HCT116 (cell line): ENCODE results near the gene GOLGA6L2. TPM values are rescaled to one million over a fixed set of nuclear protein-coding genes. Genes with fewer than 3 reads are reported as not detected.

Experiments used
- ATAC-seq: fragments of 200-7000 bp; cut with Tn5 transposase; 2 replicates; pipeline ENCODE4 v1.9.1; 2020; ENCODE audit warnings: mild to moderate bottlenecking, moderate library complexity
- BruUV-seq: library from RNA; stranded (reverse); fragments of 400-500 nt; replicated peaks from 2 replicates; lab custom pipeline; 2021; lab: Mats Ljungman, UMichigan
- CTCF ChIA-PET: fragments of 300-600 bp; sonication (Branson Sonifier 250); formaldehyde crosslinking; loops from one replicate; lab custom pipeline; 2021; ENCODE audit warnings: antibody characterized with exemption; lab: Charles Lee
- POLR2A ChIA-PET: fragments of 300-600, 350-600 bp; sonication (Branson Sonifier 250); formaldehyde crosslinking; loops from one replicate; lab custom pipeline; 2021; ENCODE audit warnings: antibody characterized with exemption; lab: Charles Lee
- RAD21 ChIA-PET, 2 experiments: fragments of 300-600 bp; sonication (Branson Sonifier 250); formaldehyde crosslinking; loops; one replicate each; lab custom pipeline; 2023; ENCODE audit warnings: low total read pairs in 2 of 2; ENCODE audit not compliant: uncharacterized antibody in 2 of 2, unreplicated experiment in 2 of 2, low non-redundant PET in 1 of 2; lab: Charles Lee
- DNase-seq: peaks from one replicate; pipeline ENCODE4 v3.0.0-alpha.2; 2010; ENCODE audit warnings: low read depth, low spot score
- H2AFZ ChIP-seq: fragments of 200-600 bp; shearing (Covaris generic), sonication (generic); 2 replicates; pipeline ENCODE4 v1.6.1; 2017; ENCODE audit warnings: low read depth, mixed run types, mixed read lengths, antibody characterized with exemption, low read length; ENCODE audit not compliant: poor library complexity, severe bottlenecking
- H3K27ac ChIP-seq: 2 replicates; pipeline ENCODE4 v1.5.1; 2012; ENCODE audit warnings: low read depth, low read length
- H3K27me3 ChIP-seq: fragments of 200-600 bp; sonication (generic); 2 replicates; pipeline ENCODE4 v1.6.1; 2016; ENCODE audit warnings: mixed run types, low read length, mixed read lengths; ENCODE audit not compliant: insufficient read depth
- H3K36me3 ChIP-seq, 2 experiments: fragments of 200-500 bp in 1 of 2; fragments of 200-600 bp in 1 of 2; sonication (Bioruptor generic) in 1 of 2; sonication (generic) in 1 of 2; 2 replicates each; pipeline versions ENCODE4 v1.5.1 to v1.6.1; 2014 to 2016; ENCODE audit warnings: low read length in 2 of 2, inconsistent platforms in 1 of 2, mixed read lengths in 1 of 2, mixed run types in 1 of 2; ENCODE audit not compliant: insufficient read depth in 2 of 2, control insufficient read depth in 1 of 2
- H3K4me1 ChIP-seq, 2 experiments: fragments of 200-600 bp in 1 of 2; sonication (generic) in 1 of 2; 2 replicates each; pipeline versions ENCODE4 v1.5.1 to v1.6.1; 2012 to 2017; ENCODE audit warnings: low read length in 2 of 2, inconsistent platforms in 1 of 2, mild to moderate bottlenecking in 1 of 2, mixed read lengths in 1 of 2, mixed run types in 1 of 2, moderate library complexity in 1 of 2; ENCODE audit not compliant: insufficient read depth in 2 of 2, control insufficient read depth in 1 of 2
- H3K4me2 ChIP-seq: fragments of 200-600 bp; sonication (generic); 2 replicates; pipeline ENCODE4 v1.6.1; 2017; ENCODE audit warnings: mixed run types, low read length, mixed read lengths
- H3K4me3 ChIP-seq, 2 experiments: fragments of 200-600 bp in 1 of 2; sonication (generic) in 1 of 2; replicated peaks in 1 of 2; 2 replicates each; pipeline ENCODE4 v1.5.1; 2011 to 2016; ENCODE audit warnings: low read length in 2 of 2, control low read depth in 1 of 2, low read depth in 1 of 2, mild to moderate bottlenecking in 1 of 2, mixed read lengths in 1 of 2, mixed run types in 1 of 2
- H3K79me2 ChIP-seq: fragments of 200-600 bp; sonication (generic); 2 replicates; pipeline ENCODE4 v1.6.1; 2017; ENCODE audit warnings: mild to moderate bottlenecking, mixed run types, low read length, moderate library complexity, mixed read lengths; ENCODE audit not compliant: insufficient read depth
- H3K9ac ChIP-seq: fragments of 200-600 bp; sonication (generic); 2 replicates; pipeline ENCODE4 v1.6.1; 2016; ENCODE audit warnings: low read length, mixed read lengths
- H3K9me2 ChIP-seq: fragments of 200-600 bp; sonication (generic), shearing (Covaris generic); 2 replicates; pipeline ENCODE4 v1.6.1; 2017; ENCODE audit warnings: mixed run types, mild to moderate bottlenecking, moderate library complexity; ENCODE audit not compliant: insufficient read depth
- H3K9me3 ChIP-seq, 2 experiments: fragments of 200-500 bp in 1 of 2; fragments of 200-600 bp in 1 of 2; sonication (Bioruptor generic) in 1 of 2; sonication (generic) in 1 of 2; 2 replicates each; pipeline ENCODE4 v1.6.1; 2014 to 2017; ENCODE audit warnings: low read length in 2 of 2, mixed read lengths in 2 of 2, inconsistent platforms in 1 of 2, low read depth in 1 of 2, mild to moderate bottlenecking in 1 of 2, mixed run types in 1 of 2, moderate library complexity in 1 of 2; ENCODE audit not compliant: control insufficient read depth in 1 of 2, insufficient read depth in 1 of 2
- H4K20me1 ChIP-seq: fragments of 200-600 bp; sonication (generic), shearing (Covaris generic); 2 replicates; pipeline ENCODE4 v1.6.1; 2017; ENCODE audit warnings: mixed run types, mild to moderate bottlenecking, moderate library complexity; ENCODE audit not compliant: insufficient read depth
- CBX3 ChIP-seq: IDR thresholded peaks from 2 replicates; pipeline ENCODE4 v1.6.1; 2012; ENCODE audit warnings: low read depth
- CEBPB ChIP-seq: IDR thresholded peaks from 2 replicates; pipeline ENCODE4 v1.6.1; 2012; ENCODE audit warnings: low read depth
- EGR1 ChIP-seq: IDR thresholded peaks from 2 replicates; pipeline ENCODE4 v1.6.1; 2012; ENCODE audit warnings: low read depth
- ELF1 ChIP-seq: IDR thresholded peaks from 2 replicates; pipeline ENCODE4 v1.6.1; 2012; ENCODE audit warnings: low read depth, borderline replicate concordance
- EZH2 ChIP-seq: fragments of 200-600 bp; sonication (generic); IDR thresholded peaks from 2 replicates; pipeline ENCODE4 v1.6.1; 2017; ENCODE audit warnings: antibody characterized with exemption, mixed run types
- POLR2A ChIP-seq: IDR thresholded peaks from 2 replicates; pipeline ENCODE4 v1.7.0; 2011; ENCODE audit warnings: borderline replicate concordance; ENCODE audit not compliant: insufficient read depth, insufficient read length; ENCODE audit errors: extremely low read depth
- POLR2AphosphoS5 ChIP-seq: IDR thresholded peaks from 2 replicates; pipeline ENCODE4 v1.6.1; 2011; ENCODE audit warnings: mild to moderate bottlenecking, low read depth, low read length, moderate library complexity
- RAD21 ChIP-seq: IDR thresholded peaks from 2 replicates; pipeline ENCODE4 v1.6.1; 2012; ENCODE audit warnings: low read depth, mild to moderate bottlenecking
- SIN3A ChIP-seq: IDR thresholded peaks from 2 replicates; pipeline ENCODE4 v1.6.1; 2012; ENCODE audit warnings: low read depth
- SP1 ChIP-seq: IDR thresholded peaks from 2 replicates; pipeline ENCODE4 v1.6.1; 2012; ENCODE audit warnings: low read depth
- SRF ChIP-seq: IDR thresholded peaks from 2 replicates; pipeline ENCODE4 v1.6.1; 2012; ENCODE audit warnings: low read depth
- TCF7L2 ChIP-seq: IDR thresholded peaks from 2 replicates; pipeline ENCODE4 v1.7.0; 2011; ENCODE audit warnings: borderline replicate concordance, inconsistent platforms; ENCODE audit not compliant: insufficient read depth, insufficient read length; ENCODE audit errors: extremely low read depth
- YY1 ChIP-seq: IDR thresholded peaks from 2 replicates; pipeline ENCODE4 v1.6.1; 2011; ENCODE audit warnings: low read length, low read depth, moderate library complexity, mild to moderate bottlenecking; ENCODE audit not compliant: insufficient replicate concordance; ENCODE audit errors: extremely low read depth
- ZFX ChIP-seq: fragments of 450-650 bp; IDR thresholded peaks from 2 replicates; pipeline ENCODE4 v1.6.1; 2017
- ZNF274 ChIP-seq: fragments of 200-500 bp; sonication (Bioruptor generic); IDR thresholded peaks from 2 replicates; pipeline ENCODE4 v1.6.1; 2014; ENCODE audit warnings: mild to moderate bottlenecking, low read depth, low read length, inconsistent platforms
- intact Hi-C: fragments of 100-400 bp; cut with micrococcal nuclease; formaldehyde crosslinking; loops from 2 replicates; pipeline ENCODE4 v1.10.0; 2022
- total RNA-seq: library from RNA; stranded (reverse); gene quantifications from one replicate; pipeline ENCODE4 v1.2.1, GENCODE V29; 2021; ENCODE audit not compliant: unreplicated experiment
- TF ChIP-seq, protein P1 (sequence below): IDR thresholded peaks from 2 replicates; pipeline ENCODE4 v1.6.1; 2012
- TF ChIP-seq, protein P2 (sequence below): IDR thresholded peaks from 2 replicates; pipeline ENCODE4 v1.6.1; 2012
- TF ChIP-seq, protein P3 (sequence below): IDR thresholded peaks from 2 replicates; pipeline ENCODE4 v1.6.1; 2011; ENCODE audit warnings: mild to moderate bottlenecking, low read length, moderate library complexity; ENCODE audit not compliant: insufficient replicate concordance; ENCODE audit errors: extremely low read depth

The GOLGA6L2 gene
- total RNA-seq, 1 experiment from 2014 or later = not detected

DNA sequence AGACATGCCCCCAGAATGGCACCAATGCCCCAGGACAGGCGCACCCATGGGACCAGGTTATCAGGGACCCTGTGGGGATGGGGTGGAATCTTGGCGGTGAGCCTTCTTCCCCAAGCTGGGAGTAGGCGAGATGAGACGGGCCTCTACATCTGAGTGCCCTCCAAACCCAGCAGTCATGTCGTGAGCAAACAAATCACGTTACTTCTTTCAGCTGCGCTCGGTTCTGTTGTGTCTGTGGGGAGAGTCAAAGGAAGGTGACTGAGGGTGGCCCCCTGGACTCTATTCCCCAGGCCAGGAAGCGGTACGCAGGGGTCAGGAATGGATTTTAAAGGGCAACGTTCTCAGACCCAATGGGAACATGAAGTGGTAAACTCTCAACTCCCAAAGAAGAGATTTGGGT, 2.8 kb downstream of the GOLGA6L2 start:
- H3K27me3 ChIP-seq = peaks cover 25% of the 10 kb centered on the region
- no peak overlapping the region for H3K9ac ChIP-seq
- DNase-seq (no peak), ATAC-seq (no peak)
- no peaks in the 10 kb centered on the region for H4K20me1 ChIP-seq
- no peak overlapping the region for H2AFZ ChIP-seq
- no peaks in the 10 kb centered on the region for H3K79me2 ChIP-seq
- intact Hi-C loops = no loop called here
- ChIA-PET RAD21 (no interaction called here), POLR2A (no interaction called here)
- H3K4me1 ChIP-seq = no peaks in the 10 kb centered on the region; a peak in 1 of 4 replicates
- no peak overlapping the region for H3K4me3 ChIP-seq
- H3K27ac ChIP-seq = no peak overlapping the region
- H3K4me2 ChIP-seq = no peak overlapping the region
- no peak for TF ChIP-seq EZH2
- no peak for TF ChIP-seq POLR2AphosphoS5
- TF ChIP-seq ZFX = no peak
- TF ChIP-seq SIN3A = no peak
- no peak for TF ChIP-seq POLR2A
- TF ChIP-seq ELF1 = no peak
- TF ChIP-seq CBX3 = no peak
- TF ChIP-seq, protein P1, sequence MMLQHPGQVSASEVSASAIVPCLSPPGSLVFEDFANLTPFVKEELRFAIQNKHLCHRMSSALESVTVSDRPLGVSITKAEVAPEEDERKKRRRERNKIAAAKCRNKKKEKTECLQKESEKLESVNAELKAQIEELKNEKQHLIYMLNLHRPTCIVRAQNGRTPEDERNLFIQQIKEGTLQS = no peak
- TF ChIP-seq RAD21 = no peak
- no peak for TF ChIP-seq EGR1
- no peak for TF ChIP-seq SP1
- no peak for TF ChIP-seq TCF7L2
- TF ChIP-seq, protein P2, sequence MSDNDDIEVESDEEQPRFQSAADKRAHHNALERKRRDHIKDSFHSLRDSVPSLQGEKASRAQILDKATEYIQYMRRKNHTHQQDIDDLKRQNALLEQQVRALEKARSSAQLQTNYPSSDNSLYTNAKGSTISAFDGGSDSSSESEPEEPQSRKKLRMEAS = no peak
- no peak for TF ChIP-seq SRF
- no peak for TF ChIP-seq ZNF274
- no peak for TF ChIP-seq CEBPB
- TF ChIP-seq YY1 = no peak
- TF ChIP-seq, protein P3, sequence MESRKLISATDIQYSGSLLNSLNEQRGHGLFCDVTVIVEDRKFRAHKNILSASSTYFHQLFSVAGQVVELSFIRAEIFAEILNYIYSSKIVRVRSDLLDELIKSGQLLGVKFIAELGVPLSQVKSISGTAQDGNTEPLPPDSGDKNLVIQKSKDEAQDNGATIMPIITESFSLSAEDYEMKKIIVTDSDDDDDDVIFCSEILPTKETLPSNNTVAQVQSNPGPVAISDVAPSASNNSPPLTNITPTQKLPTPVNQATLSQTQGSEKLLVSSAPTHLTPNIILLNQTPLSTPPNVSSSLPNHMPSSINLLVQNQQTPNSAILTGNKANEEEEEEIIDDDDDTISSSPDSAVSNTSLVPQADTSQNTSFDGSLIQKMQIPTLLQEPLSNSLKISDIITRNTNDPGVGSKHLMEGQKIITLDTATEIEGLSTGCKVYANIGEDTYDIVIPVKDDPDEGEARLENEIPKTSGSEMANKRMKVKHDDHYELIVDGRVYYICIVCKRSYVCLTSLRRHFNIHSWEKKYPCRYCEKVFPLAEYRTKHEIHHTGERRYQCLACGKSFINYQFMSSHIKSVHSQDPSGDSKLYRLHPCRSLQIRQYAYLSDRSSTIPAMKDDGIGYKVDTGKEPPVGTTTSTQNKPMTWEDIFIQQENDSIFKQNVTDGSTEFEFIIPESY = no peak
- TF ChIP-seq, all 23 proteins: peak for 0
- Histone ChIP-seq H3K9me3 (no peaks in the 10 kb centered on the region), H3K36me3 (no peaks in the 10 kb centered on the region), H3K9me2 (no peaks in the 10 kb centered on the region)
- CTCF ChIA-PET = no interaction called here
- BruUV-seq = no TSS peak
